Activated CD4-positive, CD25-positive, alpha-beta regulatory T cell treated with anti-CD3 and anti-CD28 coated beads, Interleukin-2, amount 50 U/mL, for 16 hours (primary cell): ENCODE results near the gene NAMPT.
"Not testable (repeated sequence)": the region's sequence is repeated elsewhere in the genome, so short reads cannot be mapped to it uniquely, and the experiment has no call there.

Source experiments
- DNase-seq: peaks from one replicate; pipeline ENCODE4 v3.0.0-alpha.2; 2020; ENCODE audit warnings: low read depth, low spot score

NAMPT gene

GRCh38 chr7:106231856-106232490 lies 52.8 kb downstream of the NAMPT start:
- DNase-seq = no peak

GRCh38 chr7:106225856-106226255 lies 58.9 kb downstream of the NAMPT start:
- DNase-seq = no peak

GRCh38 chr7:106224797-106225196 lies 60.0 kb downstream of the NAMPT start:
- no peak for DNase-seq

DNA sequence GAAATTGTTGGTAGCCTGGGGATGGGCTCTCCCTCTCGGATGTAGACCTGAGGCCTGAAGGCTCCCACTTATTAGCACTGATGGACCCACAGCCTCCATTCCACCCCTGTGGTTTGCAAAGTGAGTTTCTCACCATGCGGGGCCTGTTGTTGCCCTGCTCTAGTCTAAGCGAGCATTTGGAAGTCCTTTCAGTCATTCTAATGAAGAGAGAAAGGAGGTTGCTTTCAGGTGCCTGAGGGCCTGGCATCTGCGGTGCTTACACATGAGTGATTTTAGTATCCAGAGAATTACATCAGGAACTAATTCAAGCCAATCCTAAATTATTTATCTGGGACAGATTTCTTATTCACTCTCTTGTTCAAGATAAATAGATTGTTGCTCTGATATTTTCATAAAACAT lies 61.6 kb downstream of the NAMPT start:
- no peak for DNase-seq

DNA sequence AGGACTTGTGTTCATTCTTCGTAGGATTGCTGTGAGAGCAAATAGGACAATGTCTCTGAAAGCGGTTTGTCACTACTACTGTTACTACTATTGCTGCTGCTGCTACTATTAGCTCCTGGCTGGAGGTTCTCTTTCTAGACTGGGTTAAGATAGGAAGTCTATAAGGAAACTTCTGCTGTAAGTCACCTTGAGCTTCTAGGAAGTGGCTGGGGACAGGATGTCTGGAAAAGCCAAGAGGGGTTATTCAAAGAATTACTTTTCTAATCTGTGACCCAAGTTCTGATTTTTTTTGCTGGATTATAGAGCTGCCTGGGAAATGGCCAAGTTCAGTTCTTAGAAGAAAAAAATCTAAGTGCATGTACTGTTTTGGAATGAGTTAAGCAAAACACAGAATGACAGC lies 62.2 kb downstream of the NAMPT start:
- no peak for DNase-seq

GRCh38 chr7:106220307-106220706 lies 64.5 kb downstream of the NAMPT start:
- no peak for DNase-seq

DNA sequence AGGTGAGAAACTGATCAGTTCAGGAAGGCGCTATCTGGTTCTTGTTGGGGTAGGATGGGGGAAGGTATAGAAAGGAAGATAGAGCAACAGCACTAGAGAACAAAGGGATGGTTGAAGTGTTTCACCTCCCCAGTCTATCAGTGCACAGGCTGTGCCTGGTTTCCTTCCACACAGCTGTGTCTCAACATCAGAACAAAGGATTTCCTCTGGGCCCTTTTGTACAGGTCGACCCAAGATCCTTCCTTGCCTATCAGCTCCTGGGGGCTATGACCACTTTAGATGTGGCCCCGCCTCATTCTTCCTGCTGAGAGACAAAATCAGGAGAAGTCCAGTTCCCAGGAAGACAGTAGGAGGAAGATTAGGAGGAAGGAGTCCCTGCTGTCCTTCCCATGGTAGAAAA lies 65.6 kb downstream of the NAMPT start:
- no peak for DNase-seq

GRCh38 chr7:106218546-106218945 lies 66.2 kb downstream of the NAMPT start:
- no peak for DNase-seq

GRCh38 chr7:106216923-106217542 lies 67.8 kb downstream of the NAMPT start:
- no peak for DNase-seq

DNA sequence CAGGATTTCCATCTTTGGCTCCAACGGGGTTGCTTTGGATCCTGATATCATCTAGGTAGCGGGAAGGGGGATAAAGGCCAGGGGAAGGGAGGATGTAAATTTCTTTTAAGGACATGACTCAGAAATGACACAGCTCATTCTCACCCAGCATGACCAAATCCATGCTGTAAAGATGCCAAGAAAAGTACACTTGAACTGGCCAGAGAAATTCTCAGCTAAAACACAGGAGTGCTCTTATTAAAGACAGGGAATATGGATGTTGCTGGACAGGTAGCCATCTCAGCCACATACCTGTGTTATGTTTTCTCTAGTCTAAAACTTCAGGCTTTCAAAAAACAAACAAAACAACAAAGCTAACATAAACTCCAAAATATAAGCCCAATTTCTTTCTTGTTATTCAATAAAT lies 68.3 kb downstream of the NAMPT start:
- DNase-seq = no peak

DNA sequence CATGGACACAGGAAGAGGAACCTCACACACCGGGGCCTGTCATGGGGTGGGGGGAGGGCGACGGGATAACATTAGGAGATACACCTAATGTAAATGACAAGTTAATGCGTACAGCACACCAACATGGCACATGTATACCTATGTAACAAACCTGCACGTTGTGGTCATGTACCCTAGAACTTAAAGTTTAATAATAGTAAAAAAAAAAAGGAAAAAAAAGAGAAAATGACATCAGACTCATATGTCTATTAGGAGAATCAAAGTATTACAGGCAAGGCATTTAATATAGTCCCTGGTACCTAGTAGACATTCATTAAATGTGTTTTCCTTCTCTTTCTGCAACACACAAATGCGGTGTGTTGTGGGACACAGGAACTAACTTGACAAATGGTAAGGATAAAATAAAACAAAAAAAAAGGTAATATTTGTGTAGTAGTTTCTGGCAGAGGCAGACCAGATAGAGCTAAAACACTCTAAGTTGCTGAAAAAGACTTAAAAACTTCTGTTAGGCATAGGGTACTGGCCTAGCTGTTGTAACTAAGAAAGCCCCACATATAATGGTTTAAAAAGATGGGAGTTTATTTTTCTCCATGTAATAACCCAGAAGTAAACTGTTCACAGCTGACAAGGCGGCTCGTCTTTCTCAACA lies 68.8 kb downstream of the NAMPT start:
- no peak for DNase-seq

GRCh38 chr7:106208944-106209343 lies 75.8 kb downstream of the NAMPT start:
- not testable (repeated sequence) for DNase-seq

GRCh38 chr7:106206826-106207541 lies 77.8 kb downstream of the NAMPT start:
- no peak for DNase-seq

GRCh38 chr7:106205621-106206222 lies 79.1 kb downstream of the NAMPT start:
- no peak for DNase-seq

DNA sequence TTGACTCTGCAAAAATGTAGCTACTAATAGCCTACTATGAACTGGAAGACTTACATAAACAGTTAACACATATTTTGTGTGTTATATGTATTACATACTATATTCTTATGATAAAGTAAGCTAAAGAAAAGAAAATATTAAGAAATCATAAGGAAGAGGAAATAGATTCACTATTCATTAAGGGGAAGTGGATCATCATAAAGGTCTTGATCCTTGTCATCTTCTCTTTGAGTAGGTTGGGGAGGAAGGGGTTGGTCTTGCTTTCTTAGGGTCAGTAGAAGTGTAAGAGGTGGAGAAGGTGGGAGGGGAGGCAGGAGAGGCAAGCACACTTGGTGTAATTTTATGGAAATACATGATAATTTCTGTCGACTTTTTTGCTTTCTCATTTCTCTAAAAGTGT lies 81.3 kb downstream of the NAMPT start:
- no peak for DNase-seq

- DNase-seq = no peak
Observed at GRCh38 chr7:106201164-106201563, 83.6 kb downstream of the NAMPT start.

DNA sequence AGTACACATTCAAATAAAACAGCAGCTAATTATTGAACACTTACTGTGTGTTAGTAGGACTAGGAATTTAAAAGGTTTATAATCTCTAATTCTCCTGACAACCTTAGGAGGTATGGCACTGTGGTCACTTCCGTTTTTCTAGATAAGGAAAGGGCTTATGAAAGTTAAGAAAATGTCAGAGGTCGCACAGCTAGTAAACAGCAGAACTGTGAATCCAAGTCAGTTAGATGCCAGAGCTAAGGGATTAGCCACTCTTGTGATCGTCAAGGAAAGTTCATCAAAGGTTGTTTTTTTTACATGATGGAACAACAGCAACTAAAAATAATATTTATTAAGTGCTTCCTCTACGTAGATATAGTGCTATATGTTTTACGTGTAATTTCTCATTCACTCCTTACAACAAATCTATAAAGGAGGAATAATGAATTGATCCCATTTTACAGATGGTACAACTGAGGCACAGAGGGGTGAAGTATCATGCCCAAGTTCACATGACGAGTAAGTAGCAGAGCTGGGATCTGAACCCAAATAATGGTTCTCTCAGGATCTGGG lies 84.9 kb downstream of the NAMPT start:
- no peak for DNase-seq

- DNase-seq = no peak
Observed at GRCh38 chr7:106199024-106199423, 85.8 kb downstream of the NAMPT start.
